ENCODE results near the gene LNX2. TPM values are rescaled to one million over a fixed set of nuclear protein-coding genes. Genes with fewer than 3 reads are reported as not detected.

LNX2 gene
- total RNA-seq, 1 experiment from 2014 or later = 12.3 TPM

DNA sequence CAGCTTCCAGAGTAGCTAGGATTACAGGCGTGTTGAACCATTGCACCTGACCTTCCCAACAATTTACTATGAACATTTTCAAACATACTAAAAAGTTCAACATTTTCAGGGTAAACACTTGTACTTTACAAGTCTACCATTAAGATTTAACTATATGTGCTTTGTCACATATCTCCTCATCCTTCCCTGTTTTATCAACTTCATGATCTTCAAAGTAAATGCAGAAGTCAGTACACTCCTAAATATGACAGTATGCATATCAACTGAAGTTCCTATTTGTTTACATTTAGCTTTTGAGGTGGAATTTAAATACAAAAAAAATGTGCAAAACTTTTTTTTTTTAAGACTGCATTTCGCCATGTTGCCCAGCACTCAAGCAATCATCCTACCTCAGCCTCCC, 18.5 kb downstream of the LNX2 start:
- POLR2A ChIA-PET = interaction anchor here (0.6 to 7.4 kb wide), 5 partner anchors 9 to 537 kb away, joined by 3 to 94 read pairs (median 3); partner anchors contain the start of genes LNX2, MTIF3, PAN3 and POLR1D
- Mint-ChIP-seq H3K4me1 (ENCODE audit: insufficient read depth, unreplicated experiment) (peaks cover 22% of the 10 kb centered on the region), H3K27ac (ENCODE audit: low read depth, unreplicated experiment) (no peak overlapping the region), H3K27me3 (ENCODE audit: insufficient read depth, unreplicated experiment) (no peaks in the 10 kb centered on the region), H3K4me3 (ENCODE audit: unreplicated experiment) (no peak overlapping the region), H3K36me3 (ENCODE audit: insufficient read depth, unreplicated experiment) (no peaks in the 10 kb centered on the region), H3K9me3 (ENCODE audit: unreplicated experiment) (no peaks in the 10 kb centered on the region)
- TF ChIP-seq, protein P1, sequence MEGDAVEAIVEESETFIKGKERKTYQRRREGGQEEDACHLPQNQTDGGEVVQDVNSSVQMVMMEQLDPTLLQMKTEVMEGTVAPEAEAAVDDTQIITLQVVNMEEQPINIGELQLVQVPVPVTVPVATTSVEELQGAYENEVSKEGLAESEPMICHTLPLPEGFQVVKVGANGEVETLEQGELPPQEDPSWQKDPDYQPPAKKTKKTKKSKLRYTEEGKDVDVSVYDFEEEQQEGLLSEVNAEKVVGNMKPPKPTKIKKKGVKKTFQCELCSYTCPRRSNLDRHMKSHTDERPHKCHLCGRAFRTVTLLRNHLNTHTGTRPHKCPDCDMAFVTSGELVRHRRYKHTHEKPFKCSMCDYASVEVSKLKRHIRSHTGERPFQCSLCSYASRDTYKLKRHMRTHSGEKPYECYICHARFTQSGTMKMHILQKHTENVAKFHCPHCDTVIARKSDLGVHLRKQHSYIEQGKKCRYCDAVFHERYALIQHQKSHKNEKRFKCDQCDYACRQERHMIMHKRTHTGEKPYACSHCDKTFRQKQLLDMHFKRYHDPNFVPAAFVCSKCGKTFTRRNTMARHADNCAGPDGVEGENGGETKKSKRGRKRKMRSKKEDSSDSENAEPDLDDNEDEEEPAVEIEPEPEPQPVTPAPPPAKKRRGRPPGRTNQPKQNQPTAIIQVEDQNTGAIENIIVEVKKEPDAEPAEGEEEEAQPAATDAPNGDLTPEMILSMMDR (IDR thresholded peaks at IDR 0.05; ENCODE audit: unreplicated experiment) = no peak
- DNase-seq (ENCODE audit: unreplicated experiment) = no peak
- CTCF ChIA-PET = interaction anchor here (0.6 to 0.7 kb wide), 4 partner anchors 69 to 229 kb away, joined by 3 to 5 read pairs (median 4); no protein-coding TSS in a partner anchor
- BruUV-seq (replicated peaks) = no TSS peak
- intact Hi-C loops (cut with micrococcal nuclease) = no loop called here

GRCh38 chr13:27601208-27601607, 19.1 kb downstream of the LNX2 start:
- Mint-ChIP-seq H3K4me1 (ENCODE audit: insufficient read depth, unreplicated experiment) (peaks cover 22% of the 10 kb centered on the region), H3K27ac (ENCODE audit: low read depth, unreplicated experiment) (no peak overlapping the region)

DNA sequence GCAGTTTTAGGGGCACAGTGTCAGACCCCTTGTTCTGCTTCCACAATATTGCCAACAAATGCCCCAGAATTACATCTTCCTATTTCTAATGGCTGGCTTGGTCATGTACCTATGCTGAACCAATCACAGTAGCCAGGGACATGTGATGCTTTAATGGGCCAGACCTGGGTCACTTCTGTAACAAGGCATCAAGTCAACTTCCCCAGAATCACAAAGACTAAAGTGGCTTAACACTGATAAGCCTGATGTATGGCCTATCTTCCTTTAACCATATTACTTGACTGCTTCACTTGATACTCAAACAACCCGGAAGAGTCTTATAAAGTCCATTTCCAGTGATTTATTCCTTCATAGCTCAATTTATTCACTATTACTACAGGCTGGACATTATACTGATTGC, 19.6 kb downstream of the LNX2 start:
- Mint-ChIP-seq H3K27ac (ENCODE audit: low read depth, unreplicated experiment) (no peak overlapping the region), H3K9me3 (ENCODE audit: unreplicated experiment) (no peaks in the 10 kb centered on the region), H3K4me3 (ENCODE audit: unreplicated experiment) (no peak overlapping the region), H3K36me3 (ENCODE audit: insufficient read depth, unreplicated experiment) (no peaks in the 10 kb centered on the region), H3K4me1 (ENCODE audit: insufficient read depth, unreplicated experiment) (peaks cover 22% of the 10 kb centered on the region), H3K27me3 (ENCODE audit: insufficient read depth, unreplicated experiment) (no peaks in the 10 kb centered on the region)
- no peak for DNase-seq (ENCODE audit: unreplicated experiment)
- BruUV-seq (replicated peaks) = no TSS peak
- TF ChIP-seq, protein P1 (IDR thresholded peaks at IDR 0.05; ENCODE audit: unreplicated experiment) = no peak
- POLR2A ChIA-PET = interaction anchor here (1.4 to 7.4 kb wide), 2 partner anchors 20 to 49 kb away, joined by 3 to 94 read pairs; partner anchors contain the start of genes LNX2 and POLR1D
- CTCF ChIA-PET = no interaction called here
- intact Hi-C loops (cut with micrococcal nuclease) = no loop called here

More at GRCh38 chr13:27601208-27601607, 19.1 kb downstream of the LNX2 start:
- no peaks in the 10 kb centered on the region for H3K9me3 Mint-ChIP-seq (ENCODE audit: unreplicated experiment)
- intact Hi-C loops (cut with micrococcal nuclease) = no loop called here
- POLR2A ChIA-PET = interaction anchor here (0.6 to 7.4 kb wide), 5 partner anchors 8 to 537 kb away, joined by 3 to 94 read pairs (median 3); partner anchors contain the start of genes LNX2, MTIF3, PAN3 and POLR1D
- TF ChIP-seq, protein P1 (IDR thresholded peaks at IDR 0.05; ENCODE audit: unreplicated experiment) = no peak
- CTCF ChIA-PET = interaction anchor here (0.6 to 0.7 kb wide), 3 partner anchors 68 to 230 kb away, joined by 3 to 5 read pairs (median 3); no protein-coding TSS in a partner anchor
- no peak for DNase-seq (ENCODE audit: unreplicated experiment)
- no peak overlapping the region for H3K4me3 Mint-ChIP-seq (ENCODE audit: unreplicated experiment)
- no TSS peak for BruUV-seq (replicated peaks)
- H3K27me3 Mint-ChIP-seq (ENCODE audit: insufficient read depth, unreplicated experiment) = no peaks in the 10 kb centered on the region
- no peaks in the 10 kb centered on the region for H3K36me3 Mint-ChIP-seq (ENCODE audit: insufficient read depth, unreplicated experiment)

DNA sequence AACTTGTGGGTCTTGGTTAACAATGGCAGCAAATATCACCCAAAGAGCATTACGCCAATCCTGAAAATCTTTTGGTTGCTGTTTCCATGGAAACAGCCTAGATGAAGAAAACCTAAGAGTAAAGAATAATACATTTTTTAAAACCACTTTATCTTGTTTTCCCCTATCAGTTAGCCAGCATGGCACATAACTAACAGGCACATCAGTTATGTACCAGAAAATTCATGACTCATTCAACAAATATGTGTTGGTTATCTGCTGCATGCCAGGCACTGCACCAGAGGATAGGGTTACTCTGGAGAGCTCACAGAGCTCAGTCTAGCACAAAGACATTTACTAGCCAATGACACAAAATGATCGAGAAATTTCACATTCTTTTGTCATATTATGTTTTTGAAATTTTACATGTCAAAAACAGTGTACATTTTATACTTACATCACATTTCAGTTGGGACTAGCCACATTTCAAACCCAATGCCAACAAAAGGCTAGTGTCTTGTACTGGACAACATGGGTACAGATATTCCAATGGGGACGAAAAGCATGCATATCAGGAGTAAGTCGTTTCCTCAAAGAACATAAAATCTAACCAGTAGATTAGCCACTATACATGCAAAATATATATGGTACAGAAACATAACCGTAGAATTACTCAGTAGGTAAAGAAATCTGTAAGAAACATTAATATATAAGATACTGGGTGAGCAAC, 20.3 kb downstream of the LNX2 start:
- TF ChIP-seq, protein P1 (IDR thresholded peaks at IDR 0.05; ENCODE audit: unreplicated experiment) = no peak
- peaks cover 18% of the 10 kb centered on the region for H3K4me1 Mint-ChIP-seq (ENCODE audit: insufficient read depth, unreplicated experiment)
- no peaks in the 10 kb centered on the region for H3K9me3 Mint-ChIP-seq (ENCODE audit: unreplicated experiment)
- no TSS peak for BruUV-seq (replicated peaks)
- ChIA-PET POLR2A (interaction anchor here (0.9 to 7.4 kb wide), 3 partner anchors 21 to 150 kb away, joined by 3 to 94 read pairs (median 3); partner anchors contain the start of genes LNX2, MTIF3 and POLR1D), CTCF (interaction anchor here (1.2 kb wide), 1 partner anchor 226 kb away, joined by 5 read pairs; no protein-coding TSS in a partner anchor)
- no peak overlapping the region for H3K27ac Mint-ChIP-seq (ENCODE audit: low read depth, unreplicated experiment)
- H3K27me3 Mint-ChIP-seq (ENCODE audit: insufficient read depth, unreplicated experiment) = no peaks in the 10 kb centered on the region
- no peak overlapping the region for H3K4me3 Mint-ChIP-seq (ENCODE audit: unreplicated experiment)
- DNase-seq (ENCODE audit: unreplicated experiment) = peak; percentile 59
- intact Hi-C loops (cut with micrococcal nuclease) = no loop called here
- no peaks in the 10 kb centered on the region for H3K36me3 Mint-ChIP-seq (ENCODE audit: insufficient read depth, unreplicated experiment)

Measured in MCF 10A (cell line).